NCI-H345 treated with DMSO at 0.1 percent for 48 hours (cell line): ENCODE data around the gene CPN2.
A peak's percentile ranks its signal among the peaks of the same experiment; 100 is the strongest.

Experiments
- DNase-seq: peaks from one replicate; lab custom pipeline; 2025; ENCODE audit not compliant: unreplicated experiment; lab: John Stamatoyannopoulos, UW

Gene CPN2

GRCh38 chr3:194315088-194315964 lies 35.8 kb downstream of the CPN2 start:
- peak; percentile 83 for DNase-seq

GRCh38 chr3:194314388-194315068 lies 36.6 kb downstream of the CPN2 start:
- no peak for DNase-seq

GRCh38 chr3:194313560-194314387 lies 37.4 kb downstream of the CPN2 start:
- no peak for DNase-seq

DNA sequence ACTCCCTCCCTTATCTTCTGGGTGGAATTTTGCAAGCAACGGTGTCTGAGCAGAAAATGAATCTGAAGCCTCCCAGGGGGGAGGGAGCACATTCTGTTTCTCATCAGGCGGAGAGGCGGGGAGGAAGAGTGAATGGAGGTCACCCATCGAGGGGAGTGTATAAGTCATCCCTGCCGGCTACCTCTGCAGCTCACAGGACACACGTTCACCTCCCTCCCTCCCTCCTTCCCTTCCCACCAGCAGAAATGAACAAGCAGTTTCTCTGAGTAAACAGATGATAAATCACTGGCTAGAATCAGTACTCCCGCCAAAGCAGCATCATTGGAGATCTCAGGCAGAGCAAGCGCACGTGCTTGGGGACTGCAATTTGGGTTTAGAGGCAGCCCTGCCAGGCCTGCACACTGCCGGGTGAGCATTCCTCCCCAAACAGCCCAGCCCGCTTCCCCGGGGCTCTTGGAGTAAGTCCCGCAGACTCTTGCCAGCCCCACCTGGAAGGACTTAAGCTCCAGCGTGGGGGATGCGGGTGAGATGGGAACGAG lies 38.3 kb downstream of the CPN2 start:
- DNase-seq, result no peak

DNA sequence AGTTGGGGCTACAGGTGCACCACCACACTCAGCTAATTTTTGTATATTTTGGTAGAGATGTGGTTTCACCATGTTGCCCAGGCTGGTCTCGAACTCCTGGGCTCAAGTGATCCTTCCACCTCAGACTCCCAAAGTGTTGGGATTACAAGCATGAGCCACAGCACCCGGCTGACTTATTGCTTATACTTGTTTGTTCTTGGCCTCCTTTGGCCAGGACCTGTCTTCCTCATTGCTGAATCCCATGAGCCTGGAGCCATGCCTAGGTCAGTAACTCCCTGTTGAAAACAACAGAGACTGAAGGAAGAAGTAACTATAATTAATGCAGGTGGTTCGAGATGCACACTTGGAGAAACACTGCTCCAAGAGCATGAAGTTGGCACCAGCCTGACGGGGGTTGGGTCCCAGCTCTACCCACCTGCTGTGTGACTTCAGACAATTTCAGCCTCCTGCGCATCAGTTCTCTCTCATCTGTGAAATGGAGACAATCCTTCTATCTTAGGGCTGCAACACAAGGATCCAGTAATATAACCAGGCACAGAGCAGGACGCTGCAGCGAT lies 38.9 kb downstream of the CPN2 start:
- no peak for DNase-seq

GRCh38 chr3:194311000-194311399 lies 40.1 kb downstream of the CPN2 start:
- DNase-seq, result no peak

DNA sequence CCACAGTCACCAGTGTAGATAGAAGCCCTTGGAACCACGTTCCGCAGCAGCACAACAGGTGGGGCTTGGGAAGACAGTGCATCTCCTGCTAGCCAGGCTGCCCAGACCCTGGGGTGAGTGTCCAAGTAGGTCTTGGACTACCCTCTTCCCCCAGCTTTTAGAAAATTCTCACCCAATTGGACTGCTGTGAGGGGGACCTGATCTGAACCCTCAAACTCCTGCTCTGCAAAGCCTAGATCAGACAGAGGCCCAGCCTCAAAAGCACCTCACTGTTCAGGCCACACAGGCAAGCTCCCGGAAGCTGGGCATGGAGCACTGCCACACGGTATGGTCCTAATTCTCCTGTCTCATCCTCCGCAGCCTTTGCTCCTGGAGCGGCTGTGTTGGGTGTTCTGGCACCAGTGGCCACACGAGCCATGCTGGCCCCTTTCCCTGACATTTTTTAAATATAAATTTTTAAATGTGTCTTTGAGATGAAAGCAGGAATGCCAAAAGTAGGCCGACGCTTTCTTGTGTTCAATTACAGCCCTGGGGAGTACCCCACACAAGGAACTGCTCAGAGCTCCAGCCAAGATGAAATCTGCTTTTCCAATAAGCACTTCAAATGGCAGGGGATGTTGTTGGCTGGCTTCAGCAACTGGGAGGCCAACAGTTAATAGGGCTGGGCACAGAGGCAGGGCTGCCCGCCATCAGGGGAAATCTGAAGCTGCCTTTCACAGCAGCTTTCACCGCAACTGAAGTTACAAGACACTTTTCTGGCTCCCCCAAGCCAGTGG lies 40.9 kb downstream of the CPN2 start:
- no peak for DNase-seq

DNA sequence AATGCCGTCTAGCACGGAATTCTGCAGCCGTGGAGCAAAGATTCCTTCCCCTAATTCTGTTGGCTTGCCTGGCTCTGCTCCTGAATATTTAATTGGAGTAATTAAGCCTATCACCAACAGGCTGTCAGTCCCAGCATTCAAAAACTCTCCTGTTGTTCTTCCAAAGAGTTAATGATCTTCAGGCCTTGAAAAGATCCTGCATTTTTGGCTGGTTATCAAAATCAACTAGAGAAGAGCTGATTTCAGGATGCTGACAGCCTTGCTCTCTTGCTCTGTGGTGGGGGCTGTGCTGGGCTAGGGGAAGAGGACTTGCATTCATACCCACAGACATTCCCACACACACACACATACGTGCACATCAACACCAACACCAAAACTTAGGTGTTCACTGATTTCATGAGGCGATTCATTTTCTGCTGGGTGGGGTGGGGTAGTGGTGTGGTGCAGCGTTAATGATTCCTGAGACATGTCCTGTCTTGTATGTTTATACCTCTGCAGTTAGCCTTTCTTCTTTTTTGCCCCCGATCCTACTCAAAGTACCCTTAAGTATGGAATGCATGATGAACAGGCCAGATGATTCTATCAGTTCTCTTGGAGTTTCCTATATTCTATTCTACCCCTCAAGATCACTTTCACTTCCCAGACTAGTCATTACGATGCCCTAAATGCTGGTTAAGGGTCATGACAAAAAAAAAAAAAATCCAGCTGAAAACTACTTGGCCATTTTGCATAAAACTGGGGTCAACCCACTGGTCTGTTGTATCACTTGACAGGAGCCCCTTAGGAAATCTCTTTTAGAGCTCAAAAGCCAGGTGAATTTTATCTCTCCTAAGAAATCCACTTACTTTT lies 42.3 kb downstream of the CPN2 start:
- DNase-seq, result no peak

DNA sequence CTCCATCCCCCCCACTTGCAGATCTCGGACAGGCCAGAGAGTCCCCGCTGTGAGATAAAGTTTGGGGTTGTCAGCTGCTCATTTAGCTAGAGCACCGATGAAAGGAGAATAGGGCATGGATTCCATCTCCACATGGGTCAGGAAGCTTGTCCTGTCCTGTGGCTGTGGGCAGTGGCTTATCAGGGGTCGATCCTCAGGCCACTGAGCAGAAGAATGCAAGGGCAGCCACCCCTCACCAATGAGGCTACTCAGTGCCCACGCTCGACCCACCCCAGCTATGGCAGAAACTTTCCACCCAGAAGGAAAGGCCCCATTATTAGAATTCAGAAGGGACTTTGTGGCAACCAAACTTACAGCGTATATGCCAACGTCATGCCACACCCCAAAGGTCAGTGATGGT lies 43.3 kb downstream of the CPN2 start:
- no peak for DNase-seq

- DNase-seq, result no peak
Measured at GRCh38 chr3:194306771-194307640, 44.1 kb downstream of the CPN2 start.

GRCh38 chr3:194306109-194306686 lies 44.9 kb downstream of the CPN2 start:
- no peak for DNase-seq

GRCh38 chr3:194305356-194306108 lies 45.6 kb downstream of the CPN2 start:
- DNase-seq, result no peak

GRCh38 chr3:194304186-194304917 lies 46.8 kb downstream of the CPN2 start:
- no peak for DNase-seq

GRCh38 chr3:194303749-194304148 lies 47.4 kb downstream of the CPN2 start:
- DNase-seq, result no peak

DNA sequence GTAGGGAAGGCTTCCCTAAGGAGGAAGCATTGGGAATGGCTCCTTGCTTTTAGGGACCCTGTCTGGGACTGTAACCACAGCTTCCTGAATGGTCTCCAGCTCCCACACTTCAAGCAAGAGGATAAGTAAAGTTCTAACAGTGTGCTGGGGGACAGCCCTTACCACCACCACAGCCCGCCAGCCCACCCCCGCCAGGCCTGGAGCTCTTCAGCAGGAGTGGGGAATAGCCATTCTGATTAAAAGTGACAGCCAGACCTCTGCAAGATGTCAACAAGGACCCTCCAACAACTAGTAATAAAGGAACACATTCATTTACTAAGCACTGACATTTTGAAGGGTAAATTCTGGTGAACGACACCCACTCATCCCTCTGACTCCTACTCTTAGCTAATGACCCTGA lies 49.4 kb downstream of the CPN2 start:
- no peak for DNase-seq

GRCh38 chr3:194300936-194301335 lies 50.2 kb downstream of the CPN2 start:
- DNase-seq, result no peak

DNA sequence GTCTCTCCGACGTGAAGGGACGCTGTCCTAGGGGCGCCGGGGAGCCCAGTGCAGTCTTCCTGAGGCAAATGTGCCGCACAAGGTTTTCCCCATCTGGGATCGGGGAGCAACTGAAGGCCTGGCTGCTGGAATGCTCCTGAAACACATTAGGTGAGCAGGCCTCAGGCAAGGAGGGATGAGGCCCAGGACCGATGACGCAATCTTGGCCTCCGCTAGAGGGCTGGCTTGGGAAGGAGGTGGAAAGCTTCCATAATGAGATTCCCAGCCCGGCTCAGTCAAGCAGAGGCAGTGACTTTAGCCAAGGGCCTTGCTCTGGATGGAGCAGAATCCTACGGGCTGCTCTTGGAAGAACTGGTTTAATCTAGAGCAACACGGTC lies 50.8 kb downstream of the CPN2 start:
- no peak for DNase-seq
